K562 (cell line): Measurements from ENCODE around the gene VWA7. TPM values are rescaled to one million over a fixed set of nuclear protein-coding genes. Genes with fewer than 3 reads are reported as not detected.

Source experiments
- BDP1 ChIP-seq: IDR thresholded peaks from 3 replicates; pipeline ENCODE4 v1.6.1; 2011; ENCODE audit not compliant: insufficient read length, insufficient read depth
- CREM ChIP-seq: IDR thresholded peaks from 2 replicates; pipeline ENCODE4 v1.6.1; 2014; ENCODE audit warnings: antibody characterized with exemption, low read depth
- CSDE1 ChIP-seq, 2 experiments: fragments of 450-650 bp; IDR thresholded peaks; 2 replicates each; pipeline ENCODE4 v1.6.1; 2016; ENCODE audit warnings: mild to moderate bottlenecking in 1 of 2
- EHMT2 ChIP-seq: fragments of 450-650 bp; IDR thresholded peaks from 2 replicates; pipeline ENCODE4 v1.6.1; 2018; ENCODE audit warnings: antibody characterized with exemption
- ERF ChIP-seq: fragments of 450-650 bp; formaldehyde crosslinking; IDR thresholded peaks from 2 replicates; pipeline ENCODE4 v1.4.0; 2020; ENCODE audit warnings: mild to moderate bottlenecking, mixed read lengths
- FOXK1 ChIP-seq: sonication (generic); formaldehyde crosslinking; IDR thresholded peaks from 2 replicates; pipeline ENCODE4 v1.8.0; 2022; ENCODE audit warnings: missing genetic modification reagents, mild to moderate bottlenecking, borderline replicate concordance
- ILF3 ChIP-seq: fragments of 450-650 bp; IDR thresholded peaks from 2 replicates; pipeline ENCODE4 v1.6.1; 2018; ENCODE audit warnings: antibody characterized with exemption, mild to moderate bottlenecking, moderate library complexity, borderline replicate concordance
- MCM5 ChIP-seq: fragments of 450-650 bp; IDR thresholded peaks from 2 replicates; pipeline ENCODE4 v1.6.1; 2016; ENCODE audit warnings: low read depth
- SNRNP70 ChIP-seq: fragments of 200-400 bp; formaldehyde crosslinking; optimal IDR thresholded peaks from 2 replicates; pipeline ENCODE3; 2017; ENCODE audit warnings: low read depth, low read length
- ZBTB1 ChIP-seq: sonication (generic); formaldehyde crosslinking; IDR thresholded peaks from 2 replicates; pipeline ENCODE4 v1.8.1; 2023; ENCODE audit warnings: missing genetic modification reagents, low read depth, mild to moderate bottlenecking, borderline replicate concordance
- ZBTB8A ChIP-seq: fragments of 450-650 bp; IDR thresholded peaks from 2 replicates; pipeline ENCODE4 v1.6.1; 2018; ENCODE audit warnings: mild to moderate bottlenecking, moderate library complexity; ENCODE audit not compliant: partially characterized antibody
- ZNF318 ChIP-seq, 2 experiments: fragments of 450-650 bp; IDR thresholded peaks; 2 replicates each; pipeline ENCODE4 v1.6.1; 2016; ENCODE audit warnings: mild to moderate bottlenecking in 2 of 2, borderline replicate concordance in 1 of 2, low read depth in 1 of 2, moderate library complexity in 1 of 2
- ZNF609 ChIP-seq: sonication (generic); formaldehyde crosslinking; IDR thresholded peaks from 2 replicates; pipeline ENCODE4 v1.8.1; 2023; ENCODE audit warnings: missing genetic modification reagents, mild to moderate bottlenecking, borderline replicate concordance
- ZNF707 ChIP-seq: fragments of 250-450 bp; sonication (Bioruptor Pico); conservative IDR thresholded peaks from 2 replicates; pipeline ENCODE4 v1.8.0; 2022; ENCODE audit warnings: inconsistent platforms, mild to moderate bottlenecking, moderate library complexity
- polyA plus RNA-seq, 8 experiments: library from polyadenylated mRNA; depleted of rRNA in 4 of 8; stranded (reverse) in 5 of 8; unstranded in 3 of 8; fragments of >200 nt; fragmentation: Nextera tagmentation in 2 of 8; fragmentation: Illumina TruSeq in 1 of 8; extraction: Ambion mirVana in 2 of 8; extraction: Trizol in 1 of 8; gene quantifications; 2 replicates each; pipeline versions ENCODE4 v1.2.1 to v1.2.3, GENCODE V29; 2011 to 2014; ENCODE audit warnings: inconsistent platforms in 1 of 8, missing spikeins in 1 of 8
- total RNA-seq, 7 experiments: library from RNA; depleted of rRNA in 6 of 7; stranded (reverse); fragments of >200 nt in 6 of 7; fragmentation: Illumina TruSeq in 2 of 7; extraction: Trizol in 2 of 7; gene quantifications; 2 replicates each; pipeline versions ENCODE4 v1.2.1 to v1.2.3, GENCODE V29; 2011 to 2021; ENCODE audit warnings: low replicate concordance in 1 of 7

The VWA7 gene
- total and polyA plus RNA-seq, 9 of the 15 experiments (the other 6 are each of a cell fraction or from before 2014, with no cell fraction given), result 0.18 to 2.9 (median 0.95) TPM

- TF ChIP-seq ZNF609 (CRISPR knock-in tag) (no peak; the same call in 1 of the 2 replicates), FOXK1 (CRISPR knock-in tag) (peak; percentile 83; the same call in 1 of the 2 replicates), EHMT2 (no peak), ERF (CRISPR knock-in tag) (peak; percentile 95), ILF3 (no peak), CREM (peak; percentile 27), ZNF318 (IDR thresholded peaks at IDR 0.05; ENCODE audit: borderline replicate concordance in 1 of 2, low read depth in 1 of 2) (peak in 1 of 2 experiments; percentile 19; a peak in 1 of 4 replicates), ZNF707 (CRISPR knock-in tag) (no peak), ZBTB1 (CRISPR knock-in tag) (no peak; the same call in 1 of the 2 replicates), BDP1 (no peak), ZBTB8A (no peak), MCM5 (no peak), SNRNP70 (no peak), CSDE1 (IDR thresholded peaks at IDR 0.05) (no peak)
These were observed 38.1 kb upstream of the VWA7 start, which contains the start of the genes HSPA1A and HSPA1L (continued) for GRCh38 chr6:31815025-31815838.
